Kidney capillary endothelial cell (primary cell): Measurements from ENCODE around the gene MPST.

Source experiments
- DNase-seq: peaks from one replicate; pipeline ENCODE4 v3.0.0-alpha.2; 2018; ENCODE audit warnings: low spot score

The MPST gene

DNA sequence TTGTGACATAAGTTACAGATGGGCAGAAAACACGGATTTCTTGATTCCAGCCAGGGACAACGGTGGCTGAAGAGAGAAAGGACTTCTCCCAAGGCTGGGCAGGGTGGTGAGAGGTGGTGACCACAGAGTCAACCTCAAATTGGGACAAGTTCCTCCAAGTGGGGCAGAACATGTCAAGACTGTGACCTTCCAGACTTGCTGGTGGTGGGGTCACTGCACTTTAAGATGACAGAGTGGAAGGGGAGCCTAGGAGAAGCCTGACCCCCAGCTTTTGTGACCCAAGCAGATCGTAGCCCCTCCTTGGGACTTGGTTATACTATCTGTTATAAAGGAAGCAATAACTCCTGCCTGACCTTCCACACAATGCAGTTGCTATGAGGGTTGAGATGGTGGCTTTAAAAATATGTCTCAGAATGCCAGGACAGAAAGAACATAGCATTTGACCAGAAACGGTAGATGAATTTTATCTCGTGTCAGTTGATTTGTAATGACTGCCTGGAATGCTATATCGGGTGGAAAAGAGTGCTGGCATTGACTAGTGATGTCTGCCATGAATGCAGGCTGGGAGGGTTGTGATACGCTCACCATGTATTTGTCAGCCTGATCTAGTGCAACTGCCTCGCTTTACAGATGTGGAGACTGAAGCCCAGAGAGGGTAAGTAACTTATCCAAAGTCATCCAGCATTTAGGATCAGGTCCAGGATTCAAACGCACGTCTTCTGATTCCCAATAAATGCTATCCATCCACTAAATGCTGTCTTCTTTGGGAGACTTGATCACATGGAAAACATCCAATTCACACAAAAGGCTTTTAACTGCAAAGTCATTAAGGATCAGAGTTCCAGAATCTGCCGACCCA lies 18.6 kb upstream of the MPST start:
- no peak for DNase-seq

- no peak for DNase-seq
Observed at GRCh38 chr22:37001826-37002225, 17.7 kb upstream of the MPST start.

DNA sequence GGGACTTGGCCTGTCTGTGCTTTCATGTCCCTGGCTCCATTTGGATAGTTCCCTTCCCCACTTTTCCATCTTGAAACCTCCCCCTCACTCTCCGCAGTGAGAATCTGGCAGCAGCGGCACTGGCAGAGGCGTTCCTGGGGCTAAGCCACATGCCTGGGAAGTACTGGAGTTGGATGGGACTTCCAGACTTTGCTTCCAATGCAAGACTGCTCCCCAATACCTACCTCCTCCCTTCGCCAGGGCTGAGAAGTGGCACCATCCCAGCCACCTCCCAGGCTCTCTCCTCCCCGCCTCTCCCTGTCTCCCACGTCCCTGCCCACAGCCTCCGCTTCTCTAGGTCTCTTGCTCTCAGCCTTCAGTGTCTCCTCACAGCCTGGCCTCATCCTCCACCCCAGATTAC lies 16.9 kb upstream of the MPST start:
- DNase-seq = no peak

- DNase-seq = no peak
Observed at GRCh38 chr22:37007651-37008050, 11.9 kb upstream of the MPST start.

DNA sequence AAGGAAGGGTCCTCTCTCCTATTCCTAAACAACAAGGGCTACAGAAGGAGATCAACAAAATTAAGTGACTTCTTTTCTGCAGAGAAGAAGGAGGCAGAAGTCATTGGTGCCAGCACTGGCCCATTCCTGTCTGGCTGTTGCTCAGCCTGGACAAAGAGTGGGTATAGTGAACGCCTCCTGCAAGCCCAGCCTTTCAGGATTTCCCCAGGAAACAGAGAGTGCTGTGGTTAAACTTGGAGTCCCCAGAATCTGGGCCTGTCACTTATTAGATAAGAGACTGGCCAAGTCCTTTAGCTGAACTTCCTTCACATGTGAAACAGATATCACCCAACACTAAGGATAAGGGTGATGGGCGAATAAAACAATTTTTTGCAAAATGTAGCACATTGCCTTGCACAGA lies 11.2 kb upstream of the MPST start:
- peak; percentile 32 for DNase-seq

GRCh38 chr22:37009490-37009889 lies 10.1 kb upstream of the MPST start:
- no peak for DNase-seq

- DNase-seq = no peak
Observed at GRCh38 chr22:37010174-37010573, 9.4 kb upstream of the MPST start.

- DNase-seq = no peak
Observed at GRCh38 chr22:37010976-37011375, 8.6 kb upstream of the MPST start.

GRCh38 chr22:37011472-37011871 lies 8.1 kb upstream of the MPST start:
- no peak for DNase-seq

DNA sequence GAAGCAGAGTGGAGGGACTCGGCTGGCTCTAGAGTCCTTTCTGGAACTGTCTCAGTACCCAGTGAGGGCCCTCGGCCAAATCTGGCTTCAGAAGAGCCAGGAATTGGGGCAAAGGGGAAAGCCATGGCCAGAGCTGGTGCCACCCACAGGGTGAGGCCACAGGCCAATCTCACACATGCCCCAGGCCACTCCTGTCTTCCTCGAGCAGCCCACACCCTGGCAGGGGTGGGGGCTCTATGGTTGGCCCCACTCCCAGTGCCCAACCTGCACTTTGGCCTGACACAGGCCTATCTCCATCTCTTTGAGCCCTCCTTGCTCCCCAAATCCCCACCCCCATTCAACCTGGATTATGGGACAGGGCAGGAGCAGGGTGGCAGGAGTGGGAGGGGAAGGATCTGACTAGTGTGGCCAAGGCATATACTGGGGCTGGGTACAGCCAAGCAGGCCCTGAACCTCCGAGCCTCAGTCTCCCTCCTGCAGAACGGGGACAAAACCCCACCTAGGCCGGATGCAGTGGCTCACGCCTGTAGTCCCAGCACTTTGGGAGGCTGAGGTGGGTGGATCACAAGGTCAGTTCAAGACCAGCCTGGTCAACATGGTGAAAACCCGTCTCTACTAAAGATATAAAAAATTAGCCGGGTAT lies 7.2 kb upstream of the MPST start:
- DNase-seq = no peak

DNA sequence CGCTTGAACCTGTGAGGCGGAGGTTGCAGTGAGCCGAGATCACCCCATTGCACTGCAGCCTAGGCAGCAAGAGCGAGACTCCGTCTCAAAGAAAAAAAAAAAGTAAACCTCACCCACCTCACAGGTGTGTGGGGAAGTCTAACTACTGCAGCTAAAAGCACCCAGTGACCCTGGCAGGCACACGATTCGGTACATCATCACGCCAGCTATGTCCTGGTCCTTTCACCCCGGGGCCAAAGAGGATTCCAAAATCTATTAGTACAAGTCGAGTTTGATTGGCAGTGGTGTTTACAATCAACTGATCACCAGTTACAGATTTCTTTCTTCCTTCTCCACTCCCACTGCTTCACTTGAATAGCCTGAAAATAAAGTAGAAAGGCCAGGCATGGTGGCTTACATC lies 6.6 kb upstream of the MPST start:
- DNase-seq = no peak

DNA sequence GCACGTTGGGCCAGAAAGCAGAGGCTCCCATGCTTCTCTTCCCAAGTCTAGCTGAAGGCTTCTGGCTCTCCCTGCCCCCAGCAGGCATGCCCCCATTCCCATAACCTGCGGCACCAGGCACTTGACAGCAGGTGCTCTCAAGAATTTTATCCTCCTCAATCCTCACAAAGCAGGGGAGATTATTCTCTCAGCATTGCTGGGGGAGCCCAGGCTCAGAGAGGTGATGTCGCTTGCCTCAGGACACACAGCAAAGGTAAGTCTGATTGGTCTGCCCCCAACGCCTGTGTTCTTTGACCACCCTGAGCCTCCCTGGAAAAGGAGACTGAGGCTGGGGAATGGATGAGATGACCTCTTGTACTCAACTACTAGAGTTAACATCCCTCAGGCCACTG lies 5.1 kb upstream of the MPST start:
- DNase-seq = no peak

- no peak for DNase-seq
Observed at GRCh38 chr22:37014835-37015586, 4.5 kb upstream of the MPST start.

DNA sequence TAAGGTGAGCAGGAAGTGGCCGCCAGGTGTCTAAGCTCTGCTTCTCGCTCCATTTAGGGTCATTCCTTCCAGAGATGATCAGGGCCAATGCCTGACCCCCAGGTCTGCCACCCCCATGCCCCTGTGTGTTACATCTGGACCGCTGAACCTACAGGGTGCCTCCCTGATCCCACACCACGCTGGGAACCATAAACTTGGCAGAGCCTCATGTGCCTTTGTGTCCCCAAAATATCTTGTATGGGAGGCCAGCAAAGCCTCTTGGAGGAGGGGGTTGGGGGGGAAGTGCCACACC lies 4.0 kb upstream of the MPST start:
- DNase-seq = no peak

DNA sequence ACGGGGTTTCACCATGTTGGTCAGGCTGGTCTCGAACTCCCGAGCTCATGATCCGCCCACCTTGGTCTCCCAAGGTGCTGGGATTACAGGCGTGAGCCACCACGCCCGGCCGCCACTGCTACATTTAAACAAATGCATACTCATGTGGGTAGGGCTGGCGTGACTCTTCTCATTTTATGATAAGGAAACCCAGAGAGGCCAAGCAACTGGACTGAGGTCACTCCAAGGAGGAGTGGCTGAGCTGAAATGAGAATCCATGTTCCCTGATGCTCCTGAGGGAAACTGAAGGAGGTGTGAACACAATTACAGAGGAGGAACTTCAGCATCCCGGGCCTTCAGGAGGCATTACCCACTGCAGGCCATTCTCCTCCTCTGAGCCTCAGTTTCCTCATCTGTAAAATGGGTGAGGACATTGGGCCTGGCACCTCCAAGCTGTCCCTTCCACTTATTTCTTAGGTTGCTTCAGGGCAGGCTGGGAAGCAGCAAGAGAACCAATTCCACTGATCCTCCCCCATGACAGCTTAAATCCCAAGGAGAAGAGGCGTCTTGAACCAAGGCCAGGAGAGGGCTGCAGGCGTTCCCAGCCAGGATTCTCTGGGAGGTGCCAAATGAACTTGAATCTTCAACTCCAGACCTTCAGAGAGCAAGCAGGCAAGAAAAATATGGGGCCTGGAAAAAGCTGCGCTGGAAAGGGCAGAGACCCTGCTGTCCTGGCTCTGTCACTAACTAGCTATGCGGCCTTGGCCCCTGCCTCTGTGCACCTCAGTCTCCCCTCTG lies 3.2 kb upstream of the MPST start:
- DNase-seq = no peak

DNA sequence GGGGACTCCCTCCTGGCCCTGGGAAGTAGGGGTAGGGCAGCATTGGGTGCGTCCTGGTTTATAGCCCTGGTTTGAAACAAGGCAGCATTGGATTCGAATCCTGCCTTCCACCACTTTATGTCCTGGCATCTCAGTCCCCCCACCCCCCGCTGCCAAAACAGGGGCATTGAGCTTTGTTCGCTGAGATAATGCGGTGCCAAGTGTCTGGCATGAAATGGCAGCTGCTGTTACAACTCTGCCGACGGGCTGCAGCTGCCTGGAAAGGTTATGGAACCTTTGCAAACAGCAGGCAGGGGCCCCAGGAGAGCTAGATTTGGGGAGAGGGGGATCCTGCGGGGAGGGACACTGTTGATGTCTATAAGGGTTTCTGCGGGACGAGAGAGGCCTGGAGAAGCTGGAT lies 2.2 kb upstream of the MPST start:
- no peak for DNase-seq

GRCh38 chr22:37018086-37018814 lies 1.3 kb upstream of the MPST start:
- no peak for DNase-seq

DNA sequence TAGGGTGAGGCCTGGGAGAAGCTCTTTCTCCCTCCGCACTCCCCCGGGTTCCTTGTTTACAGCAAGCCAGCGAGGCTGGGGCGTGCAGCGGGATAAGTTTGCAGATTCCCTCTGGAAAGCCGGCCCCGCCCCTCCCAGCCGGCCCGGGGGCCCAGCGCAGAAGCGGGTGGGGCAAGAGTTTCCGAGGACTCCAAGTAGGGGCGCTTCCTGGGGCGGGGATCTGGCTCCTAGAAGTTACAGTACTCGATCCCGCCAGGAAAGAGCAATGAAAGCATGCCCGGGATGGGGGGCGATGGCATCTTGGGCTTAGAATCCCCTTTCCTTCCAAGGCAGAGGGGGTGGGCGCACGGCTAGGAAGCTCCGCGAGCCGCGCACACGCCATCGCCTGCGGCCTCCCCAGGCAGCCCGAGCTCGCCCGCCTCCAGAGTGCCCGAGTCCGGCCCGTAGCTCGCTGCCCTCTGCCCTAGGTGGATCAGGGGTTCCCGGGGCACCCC lies 680 bp upstream of the MPST start:
- DNase-seq = peak; percentile 17

- peak; percentile 13 for DNase-seq
Observed at GRCh38 chr22:37020192-37020479, 594 bp downstream of the MPST start.

DNA sequence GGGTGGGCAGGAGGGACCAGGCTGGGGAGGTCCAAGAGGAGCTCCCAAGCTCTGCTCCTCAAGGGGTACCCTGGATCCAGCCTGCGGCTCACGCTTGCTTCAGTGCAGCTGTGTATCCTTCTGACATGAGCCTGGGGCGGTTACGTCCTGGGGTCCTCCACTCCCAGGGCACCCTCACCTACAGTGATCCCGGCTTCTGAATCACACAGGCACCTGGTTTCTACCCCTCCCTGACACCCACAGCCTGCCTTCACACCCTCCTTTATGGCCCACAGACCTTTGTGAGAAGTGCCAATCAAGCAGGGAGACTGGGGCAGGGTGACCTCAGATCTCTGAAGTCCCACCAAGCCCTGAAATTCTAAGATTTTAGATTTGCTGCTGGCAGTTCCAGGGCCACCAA lies 1.5 kb downstream of the MPST start:
- DNase-seq = no peak

- no peak for DNase-seq
Observed at GRCh38 chr22:37021710-37022482, 2.4 kb downstream of the MPST start.
